Measurements from ENCODE around the gene TENM4.

GRCh38 chr11:79066456-79067351 is 374.1 kb downstream of the TENM4 start:
- TF ChIP-seq CTCF (IDR thresholded peaks at IDR 0.05; ENCODE audit: low read depth, low read length, missing input control) (no peak), YY1 (IDR thresholded peaks at IDR 0.05) (no peak), RAD21 (IDR thresholded peaks at IDR 0.05) (no peak), FOXA2 (IDR thresholded peaks at IDR 0.05) (no peak), ZBTB33 (IDR thresholded peaks at IDR 0.05) (no peak), NR2F2 (IDR thresholded peaks at IDR 0.05) (no peak), EGR1 (IDR thresholded peaks at IDR 0.05; ENCODE audit: low read depth in 2 of 2) (no peak), TAF1 (conservative IDR thresholded peaks at IDR 0.05) (no peak), JUND (IDR thresholded peaks at IDR 0.05) (no peak), FOXA1 (IDR thresholded peaks at IDR 0.05) (no peak), GABPA (IDR thresholded peaks at IDR 0.05 in 1 of 2, conservative IDR thresholded peaks at IDR 0.05 in 1 of 2) (no peak), SP1 (IDR thresholded peaks at IDR 0.05) (no peak)
- TF ChIP-seq, protein P1, sequence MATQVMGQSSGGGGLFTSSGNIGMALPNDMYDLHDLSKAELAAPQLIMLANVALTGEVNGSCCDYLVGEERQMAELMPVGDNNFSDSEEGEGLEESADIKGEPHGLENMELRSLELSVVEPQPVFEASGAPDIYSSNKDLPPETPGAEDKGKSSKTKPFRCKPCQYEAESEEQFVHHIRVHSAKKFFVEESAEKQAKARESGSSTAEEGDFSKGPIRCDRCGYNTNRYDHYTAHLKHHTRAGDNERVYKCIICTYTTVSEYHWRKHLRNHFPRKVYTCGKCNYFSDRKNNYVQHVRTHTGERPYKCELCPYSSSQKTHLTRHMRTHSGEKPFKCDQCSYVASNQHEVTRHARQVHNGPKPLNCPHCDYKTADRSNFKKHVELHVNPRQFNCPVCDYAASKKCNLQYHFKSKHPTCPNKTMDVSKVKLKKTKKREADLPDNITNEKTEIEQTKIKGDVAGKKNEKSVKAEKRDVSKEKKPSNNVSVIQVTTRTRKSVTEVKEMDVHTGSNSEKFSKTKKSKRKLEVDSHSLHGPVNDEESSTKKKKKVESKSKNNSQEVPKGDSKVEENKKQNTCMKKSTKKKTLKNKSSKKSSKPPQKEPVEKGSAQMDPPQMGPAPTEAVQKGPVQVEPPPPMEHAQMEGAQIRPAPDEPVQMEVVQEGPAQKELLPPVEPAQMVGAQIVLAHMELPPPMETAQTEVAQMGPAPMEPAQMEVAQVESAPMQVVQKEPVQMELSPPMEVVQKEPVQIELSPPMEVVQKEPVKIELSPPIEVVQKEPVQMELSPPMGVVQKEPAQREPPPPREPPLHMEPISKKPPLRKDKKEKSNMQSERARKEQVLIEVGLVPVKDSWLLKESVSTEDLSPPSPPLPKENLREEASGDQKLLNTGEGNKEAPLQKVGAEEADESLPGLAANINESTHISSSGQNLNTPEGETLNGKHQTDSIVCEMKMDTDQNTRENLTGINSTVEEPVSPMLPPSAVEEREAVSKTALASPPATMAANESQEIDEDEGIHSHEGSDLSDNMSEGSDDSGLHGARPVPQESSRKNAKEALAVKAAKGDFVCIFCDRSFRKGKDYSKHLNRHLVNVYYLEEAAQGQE (IDR thresholded peaks at IDR 0.05) = no peak
